Gastrocnemius medialis (tissue), 4 donors: ENCODE results near the gene CMIP. TPM values are rescaled to one million over a fixed set of nuclear protein-coding genes. Genes with fewer than 3 reads are reported as not detected.
"Not testable (repeated sequence)": the region's sequence is repeated elsewhere in the genome, so short reads cannot be mapped to it uniquely, and the experiment has no call there.

ENCODE experiments used
- ATAC-seq, 2 donors: fragments of 150-250 bp; one replicate each; pipeline ENCODE4 v1.9.1; 2016
- DNase-seq, 2 donors: peaks; one replicate each; pipeline ENCODE4 v3.0.0-alpha.2; 2019
- H3K27ac ChIP-seq, 4 donors: fragments of 200-600 bp; sonication (generic); 1 replicate in 1 of 4; 2 replicates in 3 of 4; pipeline ENCODE4 v1.5.1; 2016 to 2018; ENCODE audit warnings: mild to moderate bottlenecking in 2 of 4, moderate library complexity in 1 of 4
- H3K27me3 ChIP-seq, 3 donors: fragments of 200-600 bp; sonication (generic) in 2 of 3; 1 replicate in 1 of 3; 2 replicates in 2 of 3; pipeline versions ENCODE4 v1.5.1 to v1.6.0; 2016 to 2019; ENCODE audit warnings: mild to moderate bottlenecking in 1 of 3, moderate library complexity in 1 of 3
- H3K36me3 ChIP-seq, 2 donors: fragments of 200-600 bp; sonication (generic) in 1 of 2; one replicate each; pipeline ENCODE4 v1.5.1; 2017 to 2018
- H3K4me1 ChIP-seq, 2 donors: fragments of 200-600 bp; sonication (generic) in 1 of 2; one replicate each; pipeline ENCODE4 v1.5.1; 2016 to 2017; ENCODE audit warnings: mild to moderate bottlenecking in 2 of 2
- H3K4me3 ChIP-seq, 4 donors: fragments of 200-600 bp; sonication (generic) in 3 of 4; 1 replicate in 1 of 4; 2 replicates in 3 of 4; pipeline ENCODE4 v1.5.1; 2016 to 2019; ENCODE audit warnings: mild to moderate bottlenecking in 2 of 4
- H3K9me3 ChIP-seq, 3 donors: fragments of 200-600 bp; sonication (generic) in 2 of 3; 1 replicate in 1 of 3; 2 replicates in 2 of 3; pipeline ENCODE4 v1.5.1; 2016 to 2019
- CTCF ChIP-seq, 5 experiments: fragments of 450-650 bp in 3 of 5; fragments of 200-600 bp in 2 of 5; sonication (generic) in 2 of 5; IDR thresholded peaks in 4 of 5; conservative IDR thresholded peaks in 1 of 5; 1 replicate in 4 of 5; 2 replicates in 1 of 5; pipeline ENCODE4 v1.5.1; 2016 to 2019; ENCODE audit warnings: antibody characterized with exemption in 5 of 5, mild to moderate bottlenecking in 3 of 5, moderate library complexity in 3 of 5
- POLR2A ChIP-seq, 2 donors: fragments of 450-650 bp; IDR thresholded peaks; one replicate each; pipeline ENCODE4 v1.6.1; 2017; ENCODE audit warnings: antibody characterized with exemption in 2 of 2, mild to moderate bottlenecking in 2 of 2, moderate library complexity in 2 of 2
- in situ Hi-C, 4 donors: fragments of 200-750 bp; cut with MboI; loops; one replicate each; pipeline versions ENCODE4 v1.15.0 to v1.8.0; 2017; ENCODE audit warnings: low sequenced_read_pairs in 4 of 4
- intact Hi-C: fragments of 100-400 bp; cut with DNase I; formaldehyde crosslinking; loops from one replicate; pipeline ENCODE4 v1.15.1; 2023; ENCODE audit warnings: low total_unique reads
- total RNA-seq, 4 donors: library from RNA; depleted of rRNA; stranded (reverse); fragments of >200 nt; gene quantifications; one replicate each; pipeline versions ENCODE4 v1.1.0 to v1.2.3, GENCODE V29; 2016

Gene CMIP
- total RNA-seq, 4 donors from 2014 or later: 0.90 to 5.1 (median 2.7) TPM

DNA sequence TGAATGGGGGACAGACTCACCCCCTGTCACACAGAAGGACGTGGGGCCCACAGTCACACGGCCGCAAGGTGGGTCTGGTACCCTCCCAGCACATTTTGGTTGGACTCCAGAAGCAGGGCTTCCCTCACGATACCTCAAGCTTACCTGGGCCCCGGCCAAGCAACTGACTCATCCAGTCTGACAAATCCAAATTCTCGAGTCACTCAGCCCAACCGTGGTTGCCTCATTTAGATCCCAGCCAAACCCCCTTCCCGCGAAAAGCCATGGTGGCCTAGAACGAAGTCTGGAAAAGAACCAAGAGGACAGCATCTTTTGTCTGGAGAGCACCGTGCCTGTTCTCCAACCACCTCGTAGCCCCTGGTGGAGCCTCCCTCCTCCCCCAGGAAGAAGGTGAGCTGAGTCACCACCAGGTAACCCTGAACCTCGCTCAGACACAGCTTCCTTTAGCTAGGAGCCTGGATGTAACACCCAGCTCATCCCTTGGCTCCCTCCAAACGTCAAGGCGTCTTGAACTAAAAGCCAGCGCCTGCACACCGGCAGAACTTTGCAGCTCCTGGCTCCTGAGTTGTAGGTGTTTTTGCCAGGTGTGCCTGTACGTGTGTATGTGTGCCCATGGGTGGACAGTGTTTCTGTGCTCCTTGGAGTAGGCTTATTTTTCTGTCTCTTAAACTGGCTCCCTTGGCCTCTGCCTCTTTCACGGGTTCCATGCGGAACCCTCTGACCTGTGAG, 78.9 kb downstream of the CMIP start:
- in situ Hi-C loops: no loop called here
- no peak for TF ChIP-seq POLR2A (IDR thresholded peaks at IDR 0.05)
- no peak for TF ChIP-seq CTCF (IDR thresholded peaks at IDR 0.05 in 4 of 5, conservative IDR thresholded peaks at IDR 0.05 in 1 of 5)

GRCh38 chr16:81524382-81524781, 79.8 kb downstream of the CMIP start:
- ATAC-seq (no peak), DNase-seq (no peak)
- in situ Hi-C loops (no loop called here), intact Hi-C loops (no loop called here)
- Histone ChIP-seq H3K4me1 (peaks cover 5 to 10% of the 10 kb centered on the region in 2 donors), H3K9me3 (no peaks in the 10 kb centered on the region), H3K27me3 (no peaks in the 10 kb centered on the region), H3K27ac (no peak overlapping the region), H3K36me3 (no peaks in the 10 kb centered on the region), H3K4me3 (no peak overlapping the region)
- TF ChIP-seq POLR2A (IDR thresholded peaks at IDR 0.05) (no peak), CTCF (IDR thresholded peaks at IDR 0.05 in 4 of 5, conservative IDR thresholded peaks at IDR 0.05 in 1 of 5) (no peak)

More for the DNA sequence above, 78.9 kb downstream of the CMIP start:
- Histone ChIP-seq H3K4me3 (no peak overlapping the region), H3K4me1 (peaks cover 5 to 10% of the 10 kb centered on the region in 2 donors), H3K27me3 (no peaks in the 10 kb centered on the region), H3K9me3 (no peaks in the 10 kb centered on the region), H3K36me3 (no peaks in the 10 kb centered on the region), H3K27ac (no peak overlapping the region)
- DNase-seq: no peak
- intact Hi-C loops: no loop called here
- ATAC-seq: no peak

DNA sequence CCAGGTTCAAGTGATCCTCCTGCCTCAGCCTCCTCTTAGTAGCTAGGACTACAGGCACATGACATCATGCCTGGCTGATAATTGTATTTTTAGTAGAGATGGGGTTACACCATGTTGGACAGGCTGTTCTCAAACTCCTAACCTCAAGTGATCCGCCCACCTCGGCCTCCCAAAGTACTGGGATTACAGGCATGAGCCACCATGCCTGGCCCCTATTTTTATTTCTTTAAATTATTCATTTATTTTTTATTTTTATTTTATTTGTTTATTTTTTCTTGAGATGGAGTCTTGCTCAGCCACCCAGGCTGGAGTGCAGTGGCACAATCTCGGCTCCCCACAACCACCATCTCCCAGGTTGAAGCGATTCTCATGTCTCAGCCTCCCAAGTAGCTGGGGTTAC, 80.3 kb downstream of the CMIP start:
- ATAC-seq, intact Hi-C loops, H3K27me3 ChIP-seq, in situ Hi-C loops, DNase-seq, H3K9me3 ChIP-seq, H3K4me1 ChIP-seq, H3K36me3 ChIP-seq, H3K27ac ChIP-seq, H3K4me3 ChIP-seq: not testable (repeated sequence)

GRCh38 chr16:81526199-81526598, 81.6 kb downstream of the CMIP start:
- Histone ChIP-seq H3K4me1 (peaks cover 5 to 10% of the 10 kb centered on the region in 2 donors), H3K9me3 (no peaks in the 10 kb centered on the region), H3K4me3 (no peak overlapping the region), H3K27ac (peak overlapping the region in 2 of 4 donors; percentile 42 to 56), H3K27me3 (no peaks in the 10 kb centered on the region), H3K36me3 (no peaks in the 10 kb centered on the region)
- in situ Hi-C loops (no loop called here), intact Hi-C loops (no loop called here)
- ATAC-seq (no peak), DNase-seq (no peak)
- TF ChIP-seq CTCF (IDR thresholded peaks at IDR 0.05 in 4 of 5, conservative IDR thresholded peaks at IDR 0.05 in 1 of 5) (no peak), POLR2A (IDR thresholded peaks at IDR 0.05) (no peak)

DNA sequence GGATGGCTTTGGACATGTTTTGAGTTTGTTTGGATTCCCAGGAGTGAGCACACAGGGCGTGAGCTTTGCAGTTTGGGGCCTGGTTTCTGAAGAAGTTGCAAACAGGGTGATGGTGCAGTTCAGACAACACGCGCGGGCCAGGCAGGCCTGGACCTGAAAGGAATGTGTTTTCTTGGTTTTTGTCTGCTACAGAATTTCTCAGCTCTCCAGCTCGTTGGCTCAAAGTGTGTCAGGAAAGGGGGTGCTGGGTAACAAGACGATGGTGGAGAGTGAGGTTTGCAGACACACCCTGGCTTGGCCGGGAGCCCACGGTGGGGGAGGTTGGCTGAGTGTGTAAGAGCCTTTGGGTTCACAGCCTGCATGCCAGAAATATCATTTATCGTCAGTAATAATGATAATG, 82.3 kb downstream of the CMIP start:
- H3K36me3 ChIP-seq: no peaks in the 10 kb centered on the region
- intact Hi-C loops: no loop called here
- DNase-seq (no peak), ATAC-seq (no peak)
- peak overlapping the region in 2 of 4 donors; percentile 42 to 56 for H3K27ac ChIP-seq
- no peaks in the 10 kb centered on the region for H3K27me3 ChIP-seq
- H3K9me3 ChIP-seq: no peaks in the 10 kb centered on the region
- no peak overlapping the region for H3K4me3 ChIP-seq
- H3K4me1 ChIP-seq: peaks cover 5 to 10% of the 10 kb centered on the region in 2 donors
- TF ChIP-seq CTCF (IDR thresholded peaks at IDR 0.05 in 4 of 5, conservative IDR thresholded peaks at IDR 0.05 in 1 of 5): no peak
- no peak for TF ChIP-seq POLR2A (IDR thresholded peaks at IDR 0.05)
- in situ Hi-C loops: no loop called here
